Osteocyte (in vitro differentiated cells): ENCODE measurements around the gene CDK19. TPM values are rescaled to one million over a fixed set of nuclear protein-coding genes. Genes with fewer than 3 reads are reported as not detected.

Source experiments
- DNase-seq: peaks from one replicate; pipeline ENCODE4 v3.0.0; 2021; ENCODE audit warnings: mixed read lengths; ENCODE audit not compliant: unreplicated experiment; ENCODE audit errors: extremely low spot score
- H3K27ac Mint-ChIP-seq: one replicate; pipeline ENCODE4 v1.8.0; 2021; ENCODE audit warnings: mild to moderate bottlenecking, mixed read lengths; ENCODE audit not compliant: unreplicated experiment
- H3K27me3 Mint-ChIP-seq: one replicate; pipeline ENCODE4 v1.8.0; 2021; ENCODE audit warnings: mixed read lengths; ENCODE audit not compliant: unreplicated experiment
- H3K36me3 Mint-ChIP-seq: one replicate; pipeline ENCODE4 v1.8.0; 2021; ENCODE audit warnings: mixed read lengths; ENCODE audit not compliant: unreplicated experiment
- H3K4me1 Mint-ChIP-seq: one replicate; pipeline ENCODE4 v1.8.0; 2021; ENCODE audit warnings: mixed read lengths; ENCODE audit not compliant: unreplicated experiment
- H3K4me3 Mint-ChIP-seq: one replicate; pipeline ENCODE4 v1.8.0; 2021; ENCODE audit warnings: mild to moderate bottlenecking, moderate library complexity, mixed read lengths; ENCODE audit not compliant: unreplicated experiment
- H3K9me3 Mint-ChIP-seq: one replicate; pipeline ENCODE4 v1.8.0; 2021; ENCODE audit warnings: mixed read lengths; ENCODE audit not compliant: unreplicated experiment
- total RNA-seq: library from RNA; stranded (reverse); gene quantifications from 2 replicates; pipeline ENCODE4 v1.2.1, GENCODE V29; 2021
- TF ChIP-seq, protein P1 (sequence below): fragments of 200-600 bp; sonication (generic); IDR thresholded peaks from 2 replicates; pipeline ENCODE4 v1.5.0; 2021; ENCODE audit warnings: antibody characterized with exemption, mild to moderate bottlenecking, moderate library complexity

CDK19 gene
- total RNA-seq, 1 donor from 2014 or later = 32.4 TPM

DNA sequence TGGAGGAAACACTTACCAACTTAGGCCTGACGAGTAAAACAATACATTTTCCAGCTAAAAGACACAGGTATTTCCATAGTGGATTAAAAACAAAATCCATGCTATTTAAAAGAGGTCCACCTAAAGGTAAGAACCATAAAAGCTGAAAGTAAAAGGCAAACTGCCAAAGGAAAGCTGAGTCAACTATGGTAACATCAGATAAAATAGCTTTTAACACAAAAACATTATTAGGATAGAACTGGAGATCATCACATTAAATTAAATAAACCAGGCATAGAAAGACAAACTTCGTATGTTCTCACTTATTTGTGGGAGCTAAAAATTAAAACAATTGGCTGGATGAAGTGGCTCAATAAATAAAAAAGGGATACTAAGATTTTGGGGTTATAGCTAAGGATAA, 172.1 kb downstream of the CDK19 start:
- no peaks in the 10 kb centered on the region for H3K27me3 Mint-ChIP-seq
- H3K9me3 Mint-ChIP-seq = no peaks in the 10 kb centered on the region
- H3K4me3 Mint-ChIP-seq = no peak overlapping the region
- TF ChIP-seq, protein P1, sequence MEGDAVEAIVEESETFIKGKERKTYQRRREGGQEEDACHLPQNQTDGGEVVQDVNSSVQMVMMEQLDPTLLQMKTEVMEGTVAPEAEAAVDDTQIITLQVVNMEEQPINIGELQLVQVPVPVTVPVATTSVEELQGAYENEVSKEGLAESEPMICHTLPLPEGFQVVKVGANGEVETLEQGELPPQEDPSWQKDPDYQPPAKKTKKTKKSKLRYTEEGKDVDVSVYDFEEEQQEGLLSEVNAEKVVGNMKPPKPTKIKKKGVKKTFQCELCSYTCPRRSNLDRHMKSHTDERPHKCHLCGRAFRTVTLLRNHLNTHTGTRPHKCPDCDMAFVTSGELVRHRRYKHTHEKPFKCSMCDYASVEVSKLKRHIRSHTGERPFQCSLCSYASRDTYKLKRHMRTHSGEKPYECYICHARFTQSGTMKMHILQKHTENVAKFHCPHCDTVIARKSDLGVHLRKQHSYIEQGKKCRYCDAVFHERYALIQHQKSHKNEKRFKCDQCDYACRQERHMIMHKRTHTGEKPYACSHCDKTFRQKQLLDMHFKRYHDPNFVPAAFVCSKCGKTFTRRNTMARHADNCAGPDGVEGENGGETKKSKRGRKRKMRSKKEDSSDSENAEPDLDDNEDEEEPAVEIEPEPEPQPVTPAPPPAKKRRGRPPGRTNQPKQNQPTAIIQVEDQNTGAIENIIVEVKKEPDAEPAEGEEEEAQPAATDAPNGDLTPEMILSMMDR = no peak
- H3K36me3 Mint-ChIP-seq = peaks cover 13% of the 10 kb centered on the region
- no peak for DNase-seq
- H3K27ac Mint-ChIP-seq = no peak overlapping the region
- H3K4me1 Mint-ChIP-seq = peaks cover 4% of the 10 kb centered on the region

DNA sequence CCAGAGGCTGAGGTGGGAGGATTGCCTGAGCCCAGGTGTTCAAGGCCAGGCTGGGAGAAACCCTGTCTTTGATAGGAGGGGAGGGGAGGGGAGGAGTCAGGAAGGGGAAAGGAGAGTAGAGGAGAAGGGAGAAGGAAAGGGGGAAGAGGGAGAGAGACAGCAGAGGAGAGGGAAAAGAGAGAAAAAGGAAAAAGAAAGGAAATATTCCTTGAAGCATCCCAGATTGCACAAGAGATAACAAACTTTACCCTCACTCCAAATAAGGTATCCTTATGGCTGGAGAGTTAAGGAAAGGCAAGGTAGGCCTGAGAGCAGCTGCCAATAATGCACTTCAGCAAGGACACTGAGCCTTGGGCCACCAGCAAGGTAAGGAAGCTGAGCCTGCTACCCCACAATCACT, 172.6 kb downstream of the CDK19 start:
- Mint-ChIP-seq H3K4me3 (no peak overlapping the region), H3K36me3 (peaks cover 13% of the 10 kb centered on the region), H3K9me3 (no peaks in the 10 kb centered on the region), H3K27me3 (no peaks in the 10 kb centered on the region), H3K4me1 (peaks cover 3% of the 10 kb centered on the region), H3K27ac (no peak overlapping the region)
- DNase-seq = no peak
- TF ChIP-seq, protein P1 = no peak

DNA sequence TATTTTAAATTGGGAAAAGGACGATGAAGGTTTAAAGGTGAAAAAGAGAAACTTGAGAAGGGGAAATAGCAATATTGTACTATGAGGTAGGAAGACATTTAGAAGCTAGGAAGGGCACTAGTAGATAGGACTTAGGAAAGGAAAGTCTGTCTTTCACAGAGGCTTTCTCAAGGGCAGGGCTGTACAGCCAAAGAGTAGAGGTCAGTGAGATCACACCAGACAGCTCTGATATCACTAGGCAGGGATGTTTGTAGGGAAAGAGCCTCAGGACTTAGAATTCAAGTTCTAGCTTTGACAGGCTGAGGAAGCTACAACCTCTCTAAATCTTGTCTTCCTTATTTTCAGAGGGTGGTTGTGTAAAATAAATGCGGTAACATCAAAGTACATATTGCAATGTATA, 178.5 kb downstream of the CDK19 start:
- Mint-ChIP-seq H3K4me1 (no peaks in the 10 kb centered on the region), H3K4me3 (no peak overlapping the region), H3K36me3 (peaks cover 9% of the 10 kb centered on the region), H3K27me3 (no peaks in the 10 kb centered on the region), H3K27ac (no peak overlapping the region), H3K9me3 (no peaks in the 10 kb centered on the region)
- no peak for DNase-seq
- TF ChIP-seq, protein P1 = no peak

DNA sequence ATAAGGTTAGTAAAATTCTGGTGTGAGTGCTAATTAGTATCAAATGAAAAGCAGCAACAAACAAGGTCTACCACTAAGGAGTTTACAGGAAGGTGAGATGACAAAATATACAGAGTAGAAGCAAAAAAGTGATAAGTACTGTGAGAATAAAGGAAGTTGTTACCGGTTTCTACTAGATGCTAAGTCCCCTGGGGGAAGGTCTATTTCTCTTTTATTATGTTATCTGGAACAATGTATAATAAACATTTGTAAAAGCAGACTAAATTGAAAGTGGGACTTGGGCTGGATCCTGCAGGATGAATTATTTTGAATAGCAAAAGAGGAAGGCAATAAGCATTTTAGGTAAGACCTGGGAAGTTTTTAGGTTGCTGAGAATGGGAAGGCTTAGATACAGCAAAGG, 180.2 kb downstream of the CDK19 start:
- Mint-ChIP-seq H3K9me3 (no peaks in the 10 kb centered on the region), H3K27me3 (no peaks in the 10 kb centered on the region), H3K4me1 (no peaks in the 10 kb centered on the region), H3K36me3 (peaks cover 7% of the 10 kb centered on the region), H3K27ac (no peak overlapping the region), H3K4me3 (no peak overlapping the region)
- DNase-seq = no peak
- TF ChIP-seq, protein P1 = no peak

DNA sequence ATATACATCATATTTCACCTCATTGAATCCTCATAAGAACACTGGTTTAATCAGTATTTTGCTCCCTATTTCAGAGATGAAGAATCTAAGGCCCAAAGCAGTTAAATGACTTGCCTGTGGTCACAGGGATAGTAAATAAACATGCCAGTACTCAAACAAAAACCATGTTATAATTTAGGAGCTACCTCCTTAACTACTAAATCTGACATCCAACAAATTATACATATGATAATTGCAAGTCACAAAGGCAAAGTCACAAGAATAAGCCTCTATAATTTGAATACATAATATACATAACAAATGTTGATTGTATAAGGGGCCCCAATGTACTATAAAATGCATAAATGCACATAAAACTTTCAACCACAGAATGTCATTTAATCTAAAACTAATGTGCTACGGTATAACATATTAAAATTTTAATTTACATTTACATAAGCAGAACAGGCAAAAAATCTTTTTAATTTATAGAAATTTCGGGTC, 181.5 kb downstream of the CDK19 start:
- DNase-seq = no peak
- Mint-ChIP-seq H3K36me3 (peaks cover 2% of the 10 kb centered on the region), H3K9me3 (no peaks in the 10 kb centered on the region), H3K4me3 (no peak overlapping the region), H3K27ac (no peak overlapping the region), H3K27me3 (no peaks in the 10 kb centered on the region), H3K4me1 (no peaks in the 10 kb centered on the region)
- TF ChIP-seq, protein P1 = no peak
